ENCODE measurements around the gene TUBB6.

GRCh38 chr18:12278215-12278671 lies 29.8 kb upstream of the TUBB6 start:
- TF ChIP-seq CTCF (IDR thresholded peaks at IDR 0.05) (no peak), POLR2A (IDR thresholded peaks at IDR 0.05) (no peak)

Measured in right lobe of liver (tissue), 4 donors.